Forelimb muscle (tissue), 1 donor: ENCODE measurements around the gene PAPSS2. TPM values are rescaled to one million over a fixed set of nuclear protein-coding genes. Genes with fewer than 3 reads are reported as not detected.
"Not testable (repeated sequence)": the region's sequence is repeated elsewhere in the genome, so short reads cannot be mapped to it uniquely, and the experiment has no call there.

ENCODE experiments used
- DNase-seq: peaks from one replicate; pipeline ENCODE4 v3.0.0-alpha.2; 2013; ENCODE audit warnings: low read depth
- polyA plus RNA-seq: library from polyadenylated mRNA; unstranded; fragments of 120-200 nt; gene quantifications from one replicate; pipeline ENCODE4 v1.2.1, GENCODE V29; 2013; ENCODE audit not compliant: insufficient read length

PAPSS2 gene
- polyA plus RNA-seq, 1 donor, result 7.8 TPM

- DNase-seq, result no peak
Measured at GRCh38 chr10:87642988-87643387, 16.7 kb upstream of the PAPSS2 start.

- no peak for DNase-seq
Measured at GRCh38 chr10:87643920-87644319, 15.8 kb upstream of the PAPSS2 start.

GRCh38 chr10:87644500-87644899, 15.2 kb upstream of the PAPSS2 start:
- not testable (repeated sequence) for DNase-seq

GRCh38 chr10:87646192-87646909, 13.3 kb upstream of the PAPSS2 start:
- DNase-seq, result no peak

- no peak for DNase-seq
Measured at GRCh38 chr10:87646935-87647334, 12.7 kb upstream of the PAPSS2 start.

GRCh38 chr10:87650838-87651589, 8.7 kb upstream of the PAPSS2 start:
- no peak for DNase-seq

- DNase-seq, result no peak
Measured at GRCh38 chr10:87651801-87652200, 7.9 kb upstream of the PAPSS2 start.

- DNase-seq, result no peak
Measured at GRCh38 chr10:87652261-87652660, 7.4 kb upstream of the PAPSS2 start.

GRCh38 chr10:87654212-87654611, 5.5 kb upstream of the PAPSS2 start:
- DNase-seq, result no peak

GRCh38 chr10:87656431-87657072, 3.1 kb upstream of the PAPSS2 start:
- no peak for DNase-seq

GRCh38 chr10:87657371-87657770, 2.3 kb upstream of the PAPSS2 start:
- DNase-seq, result no peak

- no peak for DNase-seq
Measured at GRCh38 chr10:87658321-87658795, 1.3 kb upstream of the PAPSS2 start.

GRCh38 chr10:87658858-87659555, 671 bp upstream of the PAPSS2 start:
- no peak for DNase-seq

- DNase-seq, result no peak
Measured at GRCh38 chr10:87660484-87661133, 931 bp downstream of the PAPSS2 start.

GRCh38 chr10:87661861-87662785, 2.4 kb downstream of the PAPSS2 start:
- DNase-seq, result no peak

- no peak for DNase-seq
Measured at GRCh38 chr10:87664276-87664701, 4.6 kb downstream of the PAPSS2 start.

- DNase-seq, result no peak
Measured at GRCh38 chr10:87667493-87667892, 7.8 kb downstream of the PAPSS2 start.

- DNase-seq, result no peak
Measured at GRCh38 chr10:87668324-87669074, 8.8 kb downstream of the PAPSS2 start.

GRCh38 chr10:87669752-87670151, 10.1 kb downstream of the PAPSS2 start:
- DNase-seq, result no peak

GRCh38 chr10:87670586-87670985, 10.9 kb downstream of the PAPSS2 start:
- DNase-seq, result no peak
